Fibroblast of upper back skin (primary cell): ENCODE measurements around the gene THSD4.

ENCODE experiments used
- DNase-seq: peaks from one replicate; pipeline ENCODE4 v3.0.0-alpha.2; 2013

Gene THSD4

GRCh38 chr15:71709808-71710418 is 594.6 kb downstream of the THSD4 start:
- no peak for DNase-seq

GRCh38 chr15:71712182-71712581 is 596.9 kb downstream of the THSD4 start:
- no peak for DNase-seq

GRCh38 chr15:71713191-71713809 is 598.0 kb downstream of the THSD4 start:
- DNase-seq, result no peak

- DNase-seq, result no peak
Observed at GRCh38 chr15:71715914-71716313, 600.6 kb downstream of the THSD4 start.

GRCh38 chr15:71716990-71717389 is 601.7 kb downstream of the THSD4 start:
- peak; percentile 25 for DNase-seq

GRCh38 chr15:71718116-71718910 is 603.0 kb downstream of the THSD4 start:
- no peak for DNase-seq

- DNase-seq, result no peak
Observed at GRCh38 chr15:71723344-71723743, 608.1 kb downstream of the THSD4 start.

- DNase-seq, result peak; percentile 59
Observed at GRCh38 chr15:71725207-71725955, 610.1 kb downstream of the THSD4 start.

GRCh38 chr15:71728881-71729280 is 613.6 kb downstream of the THSD4 start:
- no peak for DNase-seq

GRCh38 chr15:71729319-71729718 is 614.0 kb downstream of the THSD4 start:
- DNase-seq, result no peak

- peak; percentile 70 for DNase-seq
Observed at GRCh38 chr15:71730277-71731144, 615.2 kb downstream of the THSD4 start.

GRCh38 chr15:71732636-71733035 is 617.4 kb downstream of the THSD4 start:
- DNase-seq, result no peak

GRCh38 chr15:71733122-71733521 is 617.9 kb downstream of the THSD4 start:
- DNase-seq, result no peak

- DNase-seq, result no peak
Observed at GRCh38 chr15:71734709-71735384, 619.6 kb downstream of the THSD4 start.

- no peak for DNase-seq
Observed at GRCh38 chr15:71735385-71735757, 620.1 kb downstream of the THSD4 start.

GRCh38 chr15:71736286-71736947 is 621.1 kb downstream of the THSD4 start:
- no peak for DNase-seq

- DNase-seq, result no peak
Observed at GRCh38 chr15:71737761-71738160, 622.5 kb downstream of the THSD4 start.

GRCh38 chr15:71739355-71739754 is 624.1 kb downstream of the THSD4 start:
- DNase-seq, result no peak

- no peak for DNase-seq
Observed at GRCh38 chr15:71742964-71743363, 627.7 kb downstream of the THSD4 start.

GRCh38 chr15:71743861-71744382 is 628.7 kb downstream of the THSD4 start:
- DNase-seq, result peak; percentile 56

- DNase-seq, result no peak
Observed at GRCh38 chr15:71746719-71747118, 631.4 kb downstream of the THSD4 start.
